ENCODE data around the gene CLTRN. TPM values are rescaled to one million over a fixed set of nuclear protein-coding genes. Genes with fewer than 3 reads are reported as not detected.

The CLTRN gene
- total and polyA plus RNA-seq, 2 donors (not counting 1 experiment from before 2014, with no cell fraction given), result 0.50 to 0.51 TPM

DNA sequence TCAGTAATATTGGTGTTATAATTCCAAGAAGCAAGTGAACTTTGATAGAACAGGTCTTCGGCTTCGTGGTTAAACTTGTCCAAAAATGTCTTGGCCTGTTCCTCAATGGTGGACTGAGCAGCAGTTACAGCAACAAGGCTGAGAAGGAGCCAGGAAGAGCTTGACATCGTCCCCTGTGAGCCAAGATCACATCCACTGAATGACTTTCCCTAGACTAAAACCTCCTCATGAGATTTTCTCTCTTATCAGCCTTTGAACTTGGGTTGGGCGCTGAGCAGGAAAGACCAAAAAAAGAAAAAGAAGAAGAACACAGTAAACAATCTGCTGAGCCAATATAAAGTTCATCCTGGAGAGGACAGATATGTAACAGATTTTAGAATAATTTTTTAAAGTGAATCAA, 63.9 kb downstream of the CLTRN start, which contains the start of gene ACE2:
Gene ACE2, minus strand, starts transcription at position 216 of the 400 bp plus-strand sequence. Its CDS starts 49 bp downstream, at position 167.
- no peaks in the 10 kb centered on the region for H3K4me1 ChIP-seq (ENCODE audit: control insufficient read depth, extremely low read depth, insufficient read depth, low read length)
- H3K9me3 ChIP-seq (ENCODE audit: control insufficient read depth, insufficient read depth, low read depth, low read length), result no peaks in the 10 kb centered on the region
- TF ChIP-seq, protein P1, sequence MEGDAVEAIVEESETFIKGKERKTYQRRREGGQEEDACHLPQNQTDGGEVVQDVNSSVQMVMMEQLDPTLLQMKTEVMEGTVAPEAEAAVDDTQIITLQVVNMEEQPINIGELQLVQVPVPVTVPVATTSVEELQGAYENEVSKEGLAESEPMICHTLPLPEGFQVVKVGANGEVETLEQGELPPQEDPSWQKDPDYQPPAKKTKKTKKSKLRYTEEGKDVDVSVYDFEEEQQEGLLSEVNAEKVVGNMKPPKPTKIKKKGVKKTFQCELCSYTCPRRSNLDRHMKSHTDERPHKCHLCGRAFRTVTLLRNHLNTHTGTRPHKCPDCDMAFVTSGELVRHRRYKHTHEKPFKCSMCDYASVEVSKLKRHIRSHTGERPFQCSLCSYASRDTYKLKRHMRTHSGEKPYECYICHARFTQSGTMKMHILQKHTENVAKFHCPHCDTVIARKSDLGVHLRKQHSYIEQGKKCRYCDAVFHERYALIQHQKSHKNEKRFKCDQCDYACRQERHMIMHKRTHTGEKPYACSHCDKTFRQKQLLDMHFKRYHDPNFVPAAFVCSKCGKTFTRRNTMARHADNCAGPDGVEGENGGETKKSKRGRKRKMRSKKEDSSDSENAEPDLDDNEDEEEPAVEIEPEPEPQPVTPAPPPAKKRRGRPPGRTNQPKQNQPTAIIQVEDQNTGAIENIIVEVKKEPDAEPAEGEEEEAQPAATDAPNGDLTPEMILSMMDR (conservative IDR thresholded peaks at IDR 0.05 in 1 of 2, IDR thresholded peaks at IDR 0.05 in 1 of 2; ENCODE audit: low read depth in 1 of 2, low read length in 2 of 2), result no peak
- no peak for TF ChIP-seq EZH2 (IDR thresholded peaks at IDR 0.05; ENCODE audit: low read length, missing control alignments)
- no peaks in the 10 kb centered on the region for H4K20me1 ChIP-seq (ENCODE audit: control insufficient read depth, extremely low read depth, insufficient read depth, low read length)
- no peak within 1 kb of the TSS for H2AFZ ChIP-seq (ENCODE audit: low read length)
- H3K4me3 ChIP-seq (replicated peaks in 1 of 4; ENCODE audit: control extremely low read depth in 1 of 4, insufficient read depth in 1 of 4, low read depth in 3 of 4, low read length in 4 of 4), result no peak within 1 kb of the TSS
- no peaks in the 10 kb centered on the region for H3K36me3 ChIP-seq (ENCODE audit: control insufficient read depth, insufficient read depth, low read length)
- DNase-seq (ENCODE audit: low read depth in 2 of 2), result no peak
- H3K9ac ChIP-seq (ENCODE audit: insufficient read depth, low read length), result no peak within 1 kb of the TSS
- no peak within 1 kb of the TSS for H3K4me2 ChIP-seq (ENCODE audit: extremely low read depth, insufficient read depth, low read length)
- H3K79me2 ChIP-seq (ENCODE audit: control insufficient read depth, insufficient read depth, low read length), result no peaks in the 10 kb centered on the region
- H3K27me3 ChIP-seq (ENCODE audit: control insufficient read depth, insufficient read depth, low read length), result no peaks in the 10 kb centered on the region
- no peak within 1 kb of the TSS for H3K27ac ChIP-seq (ENCODE audit: insufficient read depth, low read length)

DNA sequence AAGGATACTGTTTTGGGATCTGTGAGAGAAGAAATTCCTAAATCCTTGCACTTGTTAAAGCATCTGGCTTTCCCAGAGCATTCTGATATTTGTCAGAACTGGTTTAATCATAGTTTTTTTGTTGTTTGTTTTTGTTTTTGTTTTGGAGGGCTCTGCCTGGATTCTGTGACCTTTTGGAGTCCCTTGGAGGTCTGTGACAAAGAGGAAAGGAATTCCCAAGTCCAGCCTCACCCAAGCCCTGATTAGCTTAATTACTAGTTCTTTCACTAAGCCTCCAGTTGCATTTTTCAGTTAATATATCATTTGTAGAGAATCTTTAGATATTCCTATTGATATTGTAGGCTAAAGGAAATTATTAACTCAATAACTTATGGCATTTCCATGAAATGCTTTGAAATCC, 64.6 kb downstream of the CLTRN start:
- no peak overlapping the region for H3K27ac ChIP-seq (ENCODE audit: insufficient read depth, low read length)
- no peak overlapping the region for H2AFZ ChIP-seq (ENCODE audit: low read length)
- no peak overlapping the region for H3K4me3 ChIP-seq (replicated peaks in 1 of 4; ENCODE audit: control extremely low read depth in 1 of 4, insufficient read depth in 1 of 4, low read depth in 3 of 4, low read length in 4 of 4)
- no peaks in the 10 kb centered on the region for H3K4me1 ChIP-seq (ENCODE audit: control insufficient read depth, extremely low read depth, insufficient read depth, low read length)
- H3K4me2 ChIP-seq (ENCODE audit: extremely low read depth, insufficient read depth, low read length), result no peak overlapping the region
- no peaks in the 10 kb centered on the region for H3K27me3 ChIP-seq (ENCODE audit: control insufficient read depth, insufficient read depth, low read length)
- no peak for DNase-seq (ENCODE audit: low read depth in 2 of 2)
- no peaks in the 10 kb centered on the region for H3K9me3 ChIP-seq (ENCODE audit: control insufficient read depth, insufficient read depth, low read depth, low read length)
- no peaks in the 10 kb centered on the region for H3K79me2 ChIP-seq (ENCODE audit: control insufficient read depth, insufficient read depth, low read length)
- H3K36me3 ChIP-seq (ENCODE audit: control insufficient read depth, insufficient read depth, low read length), result no peaks in the 10 kb centered on the region
- no peaks in the 10 kb centered on the region for H4K20me1 ChIP-seq (ENCODE audit: control insufficient read depth, extremely low read depth, insufficient read depth, low read length)
- no peak overlapping the region for H3K9ac ChIP-seq (ENCODE audit: insufficient read depth, low read length)
- TF ChIP-seq, protein P1 (conservative IDR thresholded peaks at IDR 0.05 in 1 of 2, IDR thresholded peaks at IDR 0.05 in 1 of 2; ENCODE audit: low read depth in 1 of 2, low read length in 2 of 2), result no peak
- no peak for TF ChIP-seq EZH2 (IDR thresholded peaks at IDR 0.05; ENCODE audit: low read length, missing control alignments)

DNA sequence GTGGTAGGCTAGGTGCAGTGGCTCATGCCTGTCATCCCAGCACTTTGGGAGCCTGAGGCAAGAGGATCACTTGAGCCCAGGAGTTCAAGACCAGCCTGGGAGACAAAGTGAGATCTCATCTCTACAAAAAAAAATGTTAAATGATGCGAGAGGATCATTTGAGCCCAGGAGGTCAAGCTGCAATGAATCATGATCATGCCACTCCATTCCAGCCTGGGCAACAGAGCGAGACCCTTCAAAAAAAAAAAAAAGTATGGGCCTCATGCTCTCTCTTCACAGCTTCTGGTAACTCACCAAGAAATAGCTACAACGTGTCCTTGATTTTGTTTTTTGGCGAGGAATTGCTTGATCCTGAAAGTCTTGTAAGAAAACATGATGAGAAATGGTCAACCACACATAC, 65.1 kb downstream of the CLTRN start:
- Histone ChIP-seq H3K9ac (ENCODE audit: insufficient read depth, low read length) (no peak overlapping the region), H4K20me1 (ENCODE audit: control insufficient read depth, extremely low read depth, insufficient read depth, low read length) (no peaks in the 10 kb centered on the region), H3K27ac (ENCODE audit: insufficient read depth, low read length) (no peak overlapping the region), H3K36me3 (ENCODE audit: control insufficient read depth, insufficient read depth, low read length) (no peaks in the 10 kb centered on the region), H3K79me2 (ENCODE audit: control insufficient read depth, insufficient read depth, low read length) (no peaks in the 10 kb centered on the region), H3K4me1 (ENCODE audit: control insufficient read depth, extremely low read depth, insufficient read depth, low read length) (no peaks in the 10 kb centered on the region), H3K9me3 (ENCODE audit: control insufficient read depth, insufficient read depth, low read depth, low read length) (no peaks in the 10 kb centered on the region), H3K4me3 (replicated peaks in 1 of 4; ENCODE audit: control extremely low read depth in 1 of 4, insufficient read depth in 1 of 4, low read depth in 3 of 4, low read length in 4 of 4) (no peak overlapping the region), H3K27me3 (ENCODE audit: control insufficient read depth, insufficient read depth, low read length) (no peaks in the 10 kb centered on the region), H2AFZ (ENCODE audit: low read length) (no peak overlapping the region), H3K4me2 (ENCODE audit: extremely low read depth, insufficient read depth, low read length) (no peak overlapping the region)
- TF ChIP-seq, protein P1 (conservative IDR thresholded peaks at IDR 0.05 in 1 of 2, IDR thresholded peaks at IDR 0.05 in 1 of 2; ENCODE audit: low read depth in 1 of 2, low read length in 2 of 2), result no peak
- TF ChIP-seq EZH2 (IDR thresholded peaks at IDR 0.05; ENCODE audit: low read length, missing control alignments), result no peak
- no peak for DNase-seq (ENCODE audit: low read depth in 2 of 2)

Measured in fibroblast of lung (primary cell).